NCI-H69 (cell line): ENCODE data around the gene C6orf120.

ENCODE experiments used
- DNase-seq: peaks from one replicate; lab custom pipeline; 2025; lab: John Stamatoyannopoulos, UW

Gene C6orf120

DNA sequence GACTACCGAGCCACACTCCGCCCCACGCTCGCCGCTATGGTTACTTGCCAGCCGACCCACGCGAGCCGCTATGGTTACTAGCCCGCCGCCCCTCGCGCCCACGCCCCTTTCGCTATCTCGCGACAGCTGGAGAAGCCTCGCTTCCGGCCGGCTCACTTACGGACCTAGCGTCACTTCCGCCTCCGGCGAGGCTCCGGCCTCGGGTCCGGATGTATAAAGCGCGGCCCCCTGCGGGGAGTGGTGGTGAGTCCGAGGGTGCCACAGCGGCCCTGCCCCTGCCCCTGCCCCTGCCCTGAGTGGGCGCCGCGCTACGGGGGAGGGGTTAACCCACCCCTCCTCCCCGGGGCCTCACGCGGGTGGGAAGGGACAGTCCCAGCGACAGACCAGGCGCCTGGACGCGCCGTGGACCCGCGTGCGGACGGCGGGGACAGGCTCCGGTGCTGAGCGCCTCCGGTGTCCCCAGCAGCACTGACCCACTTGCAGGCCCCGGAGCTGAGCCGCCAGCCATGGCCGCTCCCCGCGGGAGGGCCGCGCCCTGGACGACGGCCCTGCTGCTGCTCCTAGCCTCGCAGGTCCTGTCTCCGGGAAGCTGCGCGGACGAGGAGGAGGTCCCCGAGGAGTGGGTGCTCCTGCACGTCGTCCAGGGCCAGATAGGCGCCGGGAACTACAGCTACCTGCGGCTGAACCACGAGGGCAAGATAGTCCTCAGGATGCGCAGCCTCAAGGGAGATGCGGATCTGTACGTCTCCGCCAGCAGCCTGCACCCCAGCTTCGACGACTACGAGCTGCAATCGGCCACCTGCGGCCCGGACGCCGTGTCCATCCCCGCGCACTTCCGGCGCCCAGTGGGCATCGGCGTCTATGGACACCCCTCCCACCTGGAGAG lies at the start of gene C6orf120, which contains the start of gene WDR27:
Gene C6orf120 (plus strand): TSS at position 173 of the 886 bp plus-strand sequence. CDS start 334 bp downstream, at position 507.
Gene WDR27 (minus strand): TSS at position 76 of the 886 bp plus-strand sequence. CDS start 13,024 bp downstream, outside the sequence.
- peak; percentile 100 for DNase-seq

DNA sequence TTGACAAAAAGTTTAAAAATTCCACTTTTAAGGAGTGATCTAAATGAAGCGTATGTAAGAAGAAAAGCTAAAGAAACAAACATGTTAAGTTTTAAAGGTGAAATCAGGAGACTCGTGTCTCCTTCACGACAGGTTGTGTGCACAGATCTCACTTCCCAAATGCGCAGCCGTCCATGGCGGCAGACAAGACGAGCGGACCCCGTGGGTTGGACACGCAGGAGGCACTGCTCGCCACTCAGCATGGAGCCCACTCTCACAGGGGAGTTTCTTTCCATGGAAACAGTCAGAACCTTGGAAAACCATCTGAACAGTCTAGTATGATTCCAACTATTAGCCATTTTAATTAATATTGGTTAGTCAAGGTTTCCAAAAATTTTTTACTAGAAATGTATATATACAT lies 49.0 kb upstream of the C6orf120 start:
- DNase-seq = no peak

DNA sequence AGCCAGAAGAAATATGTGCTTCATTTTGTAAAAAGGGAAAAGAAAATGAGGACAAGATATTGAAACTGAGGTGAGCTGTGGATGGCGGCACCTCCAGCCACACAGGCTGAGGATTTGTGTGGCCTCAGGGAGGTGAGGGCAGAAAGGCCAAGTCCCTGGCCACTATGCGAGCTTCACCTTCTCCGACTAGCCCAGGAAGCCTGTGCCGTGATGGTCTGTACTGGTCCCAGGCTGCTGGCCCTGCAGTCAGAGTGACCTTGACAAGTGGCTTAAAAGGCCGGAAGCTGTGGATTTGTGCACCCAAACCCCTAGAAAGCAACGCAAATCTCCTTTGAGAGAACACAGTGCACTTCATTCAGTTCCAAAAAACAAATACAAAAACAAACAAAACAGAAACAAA lies 48.2 kb upstream of the C6orf120 start:
- DNase-seq = no peak

DNA sequence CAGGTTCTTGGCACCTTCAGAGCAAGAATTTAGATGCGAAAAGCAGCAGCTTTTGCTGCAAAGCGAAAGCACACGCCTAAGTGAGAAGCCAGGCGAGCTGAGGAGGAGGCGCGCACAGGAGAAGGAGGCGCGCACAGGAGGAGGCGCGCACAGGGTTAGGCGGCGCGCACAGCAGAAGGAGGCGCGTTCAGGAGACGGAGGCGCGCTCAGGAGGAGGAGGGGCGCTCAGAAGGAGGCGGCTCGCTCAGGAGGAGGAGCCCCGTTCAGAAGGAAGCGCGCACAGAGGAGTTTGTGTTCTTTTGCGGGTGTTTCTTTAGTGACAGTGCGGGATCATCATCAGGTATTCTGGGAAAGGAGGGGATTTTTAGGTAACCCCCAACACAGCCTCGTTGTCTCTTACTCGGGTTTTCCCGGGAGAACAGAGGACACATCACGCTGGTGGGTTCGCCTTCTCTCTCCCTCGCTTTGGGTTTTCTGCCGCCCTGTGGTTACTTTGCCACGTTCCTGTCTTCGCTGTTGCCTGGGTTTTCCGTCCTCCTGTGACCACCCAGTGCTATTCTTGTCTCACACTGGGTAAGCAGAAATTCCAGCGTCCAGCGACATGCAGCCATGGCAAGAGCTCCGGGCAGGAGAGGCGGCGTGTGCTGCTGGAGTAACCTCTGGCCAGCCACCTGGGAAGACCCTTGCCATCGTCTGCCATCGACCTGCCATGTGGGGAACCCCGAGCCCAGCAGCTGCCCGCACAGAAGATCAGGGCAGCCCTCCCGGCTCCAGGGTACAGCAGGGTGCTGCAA lies 47.1 kb upstream of the C6orf120 start:
- DNase-seq = peak; percentile 68

DNA sequence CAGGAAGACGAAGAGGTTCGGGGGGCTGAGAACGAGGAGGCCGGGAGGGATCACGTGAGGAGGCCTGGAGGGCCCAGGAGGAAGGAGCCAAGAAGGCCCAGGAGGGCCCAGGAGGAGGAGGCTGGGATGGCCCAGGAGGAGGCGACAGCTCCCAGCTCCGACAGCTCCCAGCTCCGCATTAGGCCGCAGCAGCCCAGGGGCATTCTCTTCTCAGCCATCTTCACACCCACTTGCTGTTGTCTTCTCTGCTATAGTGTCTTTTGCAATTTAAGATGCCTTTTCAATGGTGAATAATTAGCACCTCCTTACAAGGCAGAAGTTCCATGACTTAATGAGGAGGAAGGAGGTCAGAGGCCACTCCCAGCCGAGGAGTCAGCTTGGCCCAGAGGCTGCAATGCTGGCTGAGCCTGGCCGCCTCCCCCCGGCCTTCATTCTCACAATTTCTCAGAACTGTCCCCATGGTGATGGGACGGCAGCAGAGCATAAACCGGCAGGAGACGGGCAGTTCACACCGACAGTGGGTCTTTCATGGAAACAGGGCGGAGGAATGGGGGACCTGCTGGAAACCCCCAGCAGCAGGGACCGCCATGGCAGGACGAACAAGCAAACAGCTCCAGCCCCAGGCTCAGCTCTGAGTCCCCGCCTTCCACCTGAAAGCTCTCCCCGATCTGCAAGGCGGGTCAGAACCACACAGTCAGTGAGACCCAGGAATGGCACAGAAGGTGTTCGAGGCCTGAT lies 45.2 kb upstream of the C6orf120 start:
- DNase-seq = no peak

DNA sequence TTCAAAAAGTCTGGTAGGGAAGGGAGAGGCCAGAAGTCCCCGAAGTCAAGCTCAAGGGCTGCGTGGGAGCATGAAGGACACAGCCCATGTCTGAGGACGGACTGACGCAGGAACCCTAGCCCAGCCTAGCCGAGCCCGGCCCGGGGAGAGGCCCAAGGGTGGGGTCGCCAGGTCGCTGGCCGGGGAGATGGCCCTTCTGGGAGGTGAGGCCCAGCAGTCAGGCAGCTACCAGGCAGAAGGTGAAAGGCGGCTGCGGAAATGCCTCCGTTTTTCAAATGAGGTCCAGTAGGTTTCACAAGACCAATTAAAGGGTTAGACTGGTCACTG lies 44.7 kb upstream of the C6orf120 start:
- DNase-seq = no peak

DNA sequence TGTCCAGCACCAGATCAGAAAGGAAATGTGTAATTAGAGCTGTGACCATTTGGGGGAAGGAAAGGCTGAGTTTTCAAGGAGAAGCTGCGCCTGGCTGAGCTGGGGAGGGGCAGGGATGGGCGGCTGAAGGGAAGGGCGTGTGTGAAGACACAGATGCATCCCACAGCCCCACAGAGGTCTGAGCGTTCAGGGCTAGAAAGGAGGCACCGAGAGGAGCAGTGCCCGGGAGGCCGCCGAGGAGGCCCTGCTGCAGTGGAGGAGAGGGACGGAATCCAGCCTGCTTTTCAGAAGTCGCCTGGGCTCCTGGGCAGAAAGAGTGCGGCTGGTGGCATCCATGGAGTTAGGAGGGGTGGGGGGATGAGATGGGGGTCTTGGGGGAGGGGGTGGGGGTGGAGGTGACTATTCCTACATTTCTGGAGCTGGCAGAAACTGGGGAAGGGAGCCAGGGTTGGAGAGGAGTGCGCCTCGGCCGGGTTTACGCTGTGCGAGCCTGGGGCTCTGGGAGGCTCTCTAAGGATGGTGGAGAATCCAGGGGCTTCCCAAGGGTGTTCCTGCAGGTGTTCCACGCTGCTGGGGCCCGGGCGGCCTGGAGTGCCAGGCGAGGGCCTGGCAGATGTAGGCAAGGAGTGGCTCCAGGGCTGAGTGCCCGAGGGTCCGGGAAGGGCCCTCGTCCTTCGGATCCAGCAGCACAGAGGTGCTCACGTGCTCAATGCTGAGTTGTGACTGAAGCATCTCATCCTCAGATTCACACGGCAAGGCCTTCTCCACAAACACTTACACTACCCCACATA lies 41.9 kb upstream of the C6orf120 start:
- DNase-seq = no peak

DNA sequence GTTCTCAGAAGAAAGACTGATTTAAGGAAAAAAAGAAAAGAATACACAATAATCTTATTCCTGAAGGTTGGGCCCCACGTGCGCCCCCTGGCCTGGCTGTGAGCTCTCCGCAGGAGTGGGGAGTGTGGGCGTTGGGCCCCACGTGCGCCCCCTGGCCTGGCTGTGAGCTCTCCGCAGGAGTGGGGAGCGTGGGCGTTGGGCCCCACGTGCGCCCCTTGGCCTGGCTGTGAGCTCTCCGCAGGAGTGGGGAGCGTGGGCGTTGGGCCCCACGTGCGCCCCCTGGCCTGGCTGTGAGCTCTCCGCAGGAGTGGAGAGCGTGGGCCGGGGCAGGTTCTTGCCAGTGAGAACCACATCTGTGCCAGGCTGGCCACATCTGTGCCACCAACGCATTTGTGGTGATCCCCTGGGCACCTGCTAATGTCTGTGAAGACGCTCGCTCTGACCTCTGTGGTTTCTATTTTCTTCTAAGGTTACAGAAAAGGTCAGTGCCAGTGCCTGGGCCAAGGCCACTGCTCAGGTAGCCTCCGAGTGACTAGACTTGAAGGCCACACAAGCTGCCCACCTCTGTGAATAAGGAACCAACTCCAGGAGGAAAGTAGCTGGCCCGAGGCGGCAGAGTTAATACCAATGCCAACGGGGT lies 41.1 kb upstream of the C6orf120 start:
- no peak for DNase-seq

DNA sequence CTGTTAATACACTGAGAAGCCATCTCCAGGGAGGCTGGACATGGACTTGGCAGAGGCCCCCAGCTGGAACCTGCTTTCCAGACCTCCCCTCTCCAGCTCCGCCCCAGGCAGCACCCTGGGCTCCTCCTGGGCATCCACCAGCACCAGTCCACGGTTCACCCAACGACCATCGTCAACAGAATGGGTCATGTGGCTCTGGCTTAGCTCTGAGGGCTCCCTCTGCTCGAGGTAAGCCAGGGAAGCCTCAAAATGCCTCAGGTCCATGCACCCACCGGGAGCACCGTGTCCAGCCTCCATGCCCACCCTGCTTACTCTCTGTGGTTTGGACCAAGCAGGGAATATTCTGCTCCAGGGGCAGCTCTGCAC lies 40.6 kb upstream of the C6orf120 start:
- DNase-seq = no peak

DNA sequence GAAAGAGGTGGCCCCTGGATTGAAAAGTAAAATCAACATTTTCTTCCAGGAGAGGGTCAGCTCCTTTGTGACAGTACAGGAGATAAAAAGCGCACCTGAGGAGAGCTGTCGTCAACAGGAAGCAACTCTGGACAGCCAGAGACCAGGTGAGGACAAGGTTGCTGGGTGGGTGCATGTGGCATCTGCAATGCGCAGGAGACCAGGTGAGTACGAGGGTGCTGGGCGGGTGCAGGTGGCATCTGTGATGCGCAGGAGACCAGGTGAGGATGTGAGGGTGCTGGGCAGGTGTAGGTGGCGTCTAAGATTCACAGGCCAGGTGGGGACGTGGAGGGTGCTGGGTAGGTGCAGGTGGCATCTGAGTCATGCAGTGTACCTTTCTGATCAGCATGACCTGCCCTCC lies 38.5 kb upstream of the C6orf120 start:
- DNase-seq = no peak

DNA sequence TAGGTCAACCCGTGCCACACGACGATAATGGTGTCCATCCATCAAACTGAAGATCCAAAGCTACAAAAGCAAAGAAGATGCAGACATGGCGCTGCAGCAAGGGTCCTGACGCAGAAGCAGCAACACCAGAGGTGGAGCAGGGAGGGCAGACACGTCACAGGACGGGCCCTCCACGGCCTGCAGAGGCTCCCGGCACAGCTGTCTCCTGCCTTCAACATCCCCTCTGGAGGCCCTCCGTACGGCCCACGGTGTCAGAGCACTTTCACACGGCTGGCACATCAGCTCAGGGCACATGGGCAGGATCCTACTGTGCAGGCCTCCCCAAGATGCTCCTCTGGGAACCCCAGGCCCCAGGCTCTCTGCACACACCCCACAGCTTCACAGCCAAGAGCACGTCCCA lies 37.7 kb upstream of the C6orf120 start:
- no peak for DNase-seq

DNA sequence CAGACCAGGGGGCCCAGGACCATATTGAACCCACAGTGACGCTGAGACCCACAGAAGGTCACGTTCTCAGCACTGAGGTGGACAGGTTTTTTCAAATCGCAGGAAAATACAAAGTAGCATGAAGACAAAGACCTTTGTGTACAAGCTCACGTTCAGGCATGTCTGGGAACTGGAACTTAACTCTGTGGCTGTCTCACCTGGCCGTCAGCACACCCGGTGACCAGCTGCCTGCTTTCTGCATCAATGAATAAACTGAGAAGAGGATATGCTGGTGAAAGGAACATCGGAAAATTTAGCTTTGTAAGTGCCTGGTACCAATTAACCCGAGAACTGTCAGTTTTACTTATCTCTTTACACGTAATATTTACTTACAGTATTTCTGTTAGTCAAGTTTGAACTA lies 36.6 kb upstream of the C6orf120 start:
- peak; percentile 43 for DNase-seq

DNA sequence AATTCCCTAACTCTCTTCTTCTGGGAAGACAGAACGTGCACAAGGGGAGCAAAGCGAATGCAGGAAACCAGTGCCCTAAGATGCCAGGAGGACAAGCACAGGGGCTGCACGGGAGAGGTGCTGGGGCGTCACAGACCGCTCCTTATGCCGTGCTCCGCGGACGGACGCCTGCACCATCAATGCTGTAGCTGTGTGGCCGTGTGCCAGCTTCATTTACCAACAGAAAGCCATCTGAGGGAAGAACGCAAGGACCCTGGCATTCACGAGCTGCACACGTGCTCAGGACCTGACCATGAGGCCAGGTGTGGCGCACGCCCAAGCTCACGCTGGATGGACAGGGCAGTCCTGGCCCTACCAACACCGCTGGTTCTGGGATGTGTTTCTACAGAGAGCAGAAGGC lies 35.5 kb upstream of the C6orf120 start:
- no peak for DNase-seq

DNA sequence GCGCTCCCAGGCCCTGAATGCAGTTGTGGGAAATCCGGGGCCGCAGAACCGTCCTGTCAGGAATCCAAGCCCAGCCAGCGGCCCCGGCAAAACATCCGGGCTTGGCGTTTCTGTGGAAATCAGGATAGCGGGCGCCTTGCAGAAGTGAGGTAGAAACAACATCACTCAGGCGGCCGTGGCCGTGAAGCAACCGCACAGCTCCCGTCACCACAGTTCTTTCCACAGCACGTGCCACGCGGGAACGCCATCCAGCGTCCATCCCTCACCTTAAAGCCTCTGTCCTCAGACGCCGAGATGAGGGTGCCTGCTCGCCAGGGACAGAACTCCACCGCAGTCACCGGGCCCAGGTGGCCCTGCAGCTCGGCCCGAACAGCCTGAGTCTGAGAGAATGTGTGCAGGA lies 34.2 kb upstream of the C6orf120 start:
- no peak for DNase-seq

DNA sequence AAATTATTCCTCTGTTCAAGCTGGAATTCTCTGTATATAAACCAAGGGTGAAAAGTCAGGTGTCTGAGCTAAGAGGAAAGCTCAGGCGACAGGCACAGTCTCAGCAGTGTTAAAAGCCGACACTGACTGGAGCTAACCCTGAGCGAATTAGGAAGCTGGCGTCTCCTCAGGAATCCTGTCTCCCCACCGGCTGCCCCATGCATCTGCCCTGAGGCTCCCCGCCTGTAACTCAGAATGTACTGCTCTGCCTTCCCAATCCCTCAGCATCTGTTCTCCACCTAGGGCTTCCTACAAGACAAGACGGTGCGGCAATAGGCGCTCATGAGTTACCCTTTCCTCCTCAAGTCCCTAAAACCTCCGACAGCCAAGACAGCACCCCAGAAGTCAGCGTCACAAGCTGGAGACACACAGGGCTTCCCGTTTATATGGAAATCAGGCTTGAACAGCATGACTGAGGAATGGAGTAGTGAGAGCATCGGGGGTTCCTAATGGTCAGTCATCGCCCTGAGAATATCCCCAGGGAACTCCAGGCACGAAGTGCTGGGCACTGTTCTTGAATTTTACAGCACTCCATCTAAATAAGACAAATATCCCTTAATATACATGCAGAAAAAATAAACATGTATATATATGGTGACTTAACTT lies 33.6 kb upstream of the C6orf120 start:
- no peak for DNase-seq

DNA sequence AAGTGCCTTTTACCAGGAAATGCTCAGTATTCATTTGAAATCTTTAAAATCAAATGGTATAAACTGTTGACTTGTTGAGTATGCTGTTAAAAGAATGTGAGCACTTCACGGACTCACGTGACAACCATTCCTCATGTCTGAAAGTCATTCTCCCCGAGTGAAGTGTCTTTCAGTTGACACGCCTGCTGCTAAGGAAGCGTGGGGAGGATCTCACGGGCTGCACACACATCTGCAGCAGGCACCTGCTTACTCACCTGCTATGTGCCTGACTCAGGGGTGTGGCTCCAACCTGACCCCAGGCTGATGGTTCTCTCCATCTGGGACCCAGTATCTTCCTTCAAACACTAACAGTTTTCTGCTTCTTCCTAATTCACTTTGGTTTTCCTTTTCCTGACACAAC lies 32.8 kb upstream of the C6orf120 start:
- DNase-seq = no peak

DNA sequence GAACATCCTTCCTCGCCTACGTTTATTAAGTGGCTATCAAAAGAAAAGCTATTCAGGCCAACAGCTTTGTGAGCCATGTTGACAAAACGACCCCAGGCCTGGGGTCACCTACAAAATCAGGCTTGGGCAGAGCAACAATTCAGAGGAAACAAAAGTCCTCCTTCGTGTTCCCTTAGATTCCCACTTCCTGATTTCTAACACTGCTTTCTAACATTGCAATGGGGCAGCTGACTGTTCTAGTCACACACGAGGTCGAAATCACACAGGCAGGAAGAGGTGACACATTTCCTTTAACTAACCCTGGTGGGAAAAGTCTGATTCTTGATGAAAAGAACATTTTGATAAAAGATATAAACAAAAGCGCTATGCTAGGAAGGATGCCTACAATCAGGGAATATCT lies 32.0 kb upstream of the C6orf120 start:
- no peak for DNase-seq

DNA sequence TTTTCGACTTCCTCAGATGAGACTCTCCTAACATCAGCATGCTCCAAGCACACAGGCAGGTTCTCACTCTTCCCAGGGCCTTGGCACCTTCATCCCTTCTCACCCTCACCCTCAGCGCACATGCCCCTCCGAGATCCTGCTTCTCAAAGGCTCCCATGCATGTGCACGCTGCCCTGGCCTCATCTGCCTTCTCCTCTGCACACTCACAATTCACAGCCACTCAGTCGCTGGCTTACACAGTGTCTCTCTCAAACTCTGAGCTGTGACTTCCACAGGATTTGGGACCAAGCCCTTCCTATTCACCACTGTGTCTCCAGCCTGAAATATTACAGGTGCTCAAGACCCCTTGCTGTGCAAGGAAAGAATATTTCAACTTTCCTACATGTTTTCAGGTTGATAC lies 30.4 kb upstream of the C6orf120 start:
- no peak for DNase-seq

DNA sequence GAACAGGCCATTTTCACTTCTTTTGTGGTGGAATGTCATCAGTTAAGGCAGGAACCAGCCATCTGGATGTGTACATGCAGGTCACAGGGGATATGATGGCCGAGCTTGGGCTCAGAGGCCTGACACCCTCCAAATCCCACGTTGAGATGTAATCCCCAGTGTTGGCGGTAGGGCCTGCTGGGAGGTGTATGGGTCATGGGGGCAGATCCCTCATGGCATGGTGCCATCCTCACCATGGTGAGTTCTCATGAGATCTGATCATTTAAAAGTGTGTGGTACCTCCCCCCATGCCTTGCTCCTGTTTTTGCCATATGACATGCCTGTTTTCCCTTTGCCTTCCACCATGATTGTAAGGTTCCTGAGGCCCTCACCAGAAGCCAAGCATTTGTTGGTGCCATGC lies 26.9 kb upstream of the C6orf120 start:
- DNase-seq = no peak

DNA sequence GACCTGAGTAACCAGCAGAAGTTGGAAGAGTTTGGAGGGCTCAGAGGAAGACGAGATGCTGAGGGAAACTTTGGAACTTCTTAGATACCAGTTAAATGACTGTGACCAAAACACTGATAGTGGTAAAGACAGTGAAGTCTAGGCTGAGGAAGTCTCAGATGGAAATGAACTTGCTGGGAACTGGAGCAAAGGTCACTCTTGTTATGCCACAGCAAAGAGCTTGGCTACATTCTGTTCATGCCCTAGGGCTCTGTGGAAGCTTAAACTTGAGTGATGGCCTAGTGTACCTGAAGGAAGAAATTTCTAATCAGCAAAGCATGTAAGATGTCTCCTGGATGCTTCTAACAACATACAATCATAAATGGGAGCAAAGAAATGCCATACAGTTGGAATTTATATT lies 24.8 kb upstream of the C6orf120 start:
- DNase-seq = no peak

DNA sequence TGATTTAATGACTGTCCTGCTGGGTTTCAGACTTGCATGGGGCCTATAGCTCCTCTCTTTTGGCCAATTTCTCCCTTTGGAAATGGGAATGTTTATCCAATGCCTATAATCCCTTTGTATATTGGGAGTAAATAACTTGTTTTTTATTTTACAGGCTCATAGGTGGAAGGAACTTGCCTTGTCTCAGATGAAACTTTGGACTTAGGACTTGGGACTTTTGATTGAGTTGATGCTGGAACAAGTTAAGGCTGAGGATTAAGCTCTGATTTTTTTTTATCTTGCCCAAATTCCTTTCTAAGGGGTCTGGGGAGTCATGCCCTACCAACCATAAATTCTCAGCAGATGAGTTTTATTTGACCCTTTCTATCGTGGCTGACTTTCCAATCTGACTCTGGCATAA lies 23.6 kb upstream of the C6orf120 start:
- no peak for DNase-seq
